Measurements from ENCODE around the gene NDUFA3.

- TF ChIP-seq, protein P1, sequence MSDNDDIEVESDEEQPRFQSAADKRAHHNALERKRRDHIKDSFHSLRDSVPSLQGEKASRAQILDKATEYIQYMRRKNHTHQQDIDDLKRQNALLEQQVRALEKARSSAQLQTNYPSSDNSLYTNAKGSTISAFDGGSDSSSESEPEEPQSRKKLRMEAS (IDR thresholded peaks at IDR 0.05; ENCODE audit: low read depth, low read length) = no peak
- TF ChIP-seq CTCF (IDR thresholded peaks at IDR 0.05 in 2 of 3, conservative IDR thresholded peaks at IDR 0.05 in 1 of 3; ENCODE audit: control insufficient read depth in 2 of 3, extremely low read depth in 1 of 3, insufficient read depth in 1 of 3, low read depth in 3 of 3, low read length in 3 of 3) (no peak), ZNF207 (IDR thresholded peaks at IDR 0.05; ENCODE audit: borderline replicate concordance) (no peak), TCF12 (IDR thresholded peaks at IDR 0.05; ENCODE audit: low read depth, low read length) (no peak), DPF2 (IDR thresholded peaks at IDR 0.05) (no peak), ATF7 (IDR thresholded peaks at IDR 0.05; ENCODE audit: low read depth) (no peak), EP300 (IDR thresholded peaks at IDR 0.05; ENCODE audit: borderline replicate concordance in 1 of 2, control insufficient read depth in 1 of 2, low read depth in 2 of 2, low read length in 2 of 2) (no peak)
- TF ChIP-seq, protein P2, sequence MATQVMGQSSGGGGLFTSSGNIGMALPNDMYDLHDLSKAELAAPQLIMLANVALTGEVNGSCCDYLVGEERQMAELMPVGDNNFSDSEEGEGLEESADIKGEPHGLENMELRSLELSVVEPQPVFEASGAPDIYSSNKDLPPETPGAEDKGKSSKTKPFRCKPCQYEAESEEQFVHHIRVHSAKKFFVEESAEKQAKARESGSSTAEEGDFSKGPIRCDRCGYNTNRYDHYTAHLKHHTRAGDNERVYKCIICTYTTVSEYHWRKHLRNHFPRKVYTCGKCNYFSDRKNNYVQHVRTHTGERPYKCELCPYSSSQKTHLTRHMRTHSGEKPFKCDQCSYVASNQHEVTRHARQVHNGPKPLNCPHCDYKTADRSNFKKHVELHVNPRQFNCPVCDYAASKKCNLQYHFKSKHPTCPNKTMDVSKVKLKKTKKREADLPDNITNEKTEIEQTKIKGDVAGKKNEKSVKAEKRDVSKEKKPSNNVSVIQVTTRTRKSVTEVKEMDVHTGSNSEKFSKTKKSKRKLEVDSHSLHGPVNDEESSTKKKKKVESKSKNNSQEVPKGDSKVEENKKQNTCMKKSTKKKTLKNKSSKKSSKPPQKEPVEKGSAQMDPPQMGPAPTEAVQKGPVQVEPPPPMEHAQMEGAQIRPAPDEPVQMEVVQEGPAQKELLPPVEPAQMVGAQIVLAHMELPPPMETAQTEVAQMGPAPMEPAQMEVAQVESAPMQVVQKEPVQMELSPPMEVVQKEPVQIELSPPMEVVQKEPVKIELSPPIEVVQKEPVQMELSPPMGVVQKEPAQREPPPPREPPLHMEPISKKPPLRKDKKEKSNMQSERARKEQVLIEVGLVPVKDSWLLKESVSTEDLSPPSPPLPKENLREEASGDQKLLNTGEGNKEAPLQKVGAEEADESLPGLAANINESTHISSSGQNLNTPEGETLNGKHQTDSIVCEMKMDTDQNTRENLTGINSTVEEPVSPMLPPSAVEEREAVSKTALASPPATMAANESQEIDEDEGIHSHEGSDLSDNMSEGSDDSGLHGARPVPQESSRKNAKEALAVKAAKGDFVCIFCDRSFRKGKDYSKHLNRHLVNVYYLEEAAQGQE (IDR thresholded peaks at IDR 0.05; ENCODE audit: low read depth, low read length) = no peak
Measured at GRCh38 chr19:54106716-54107115, 4.1 kb downstream of the NDUFA3 start.
